ENCODE data around the gene TXN. TPM values are rescaled to one million over a fixed set of nuclear protein-coding genes. Genes with fewer than 3 reads are reported as not detected.

Gene TXN
- total and polyA plus RNA-seq, 2 of the 8 experiments (the other 6 are each of a cell fraction or from before 2014, with no cell fraction given): 297 to 419 TPM

DNA sequence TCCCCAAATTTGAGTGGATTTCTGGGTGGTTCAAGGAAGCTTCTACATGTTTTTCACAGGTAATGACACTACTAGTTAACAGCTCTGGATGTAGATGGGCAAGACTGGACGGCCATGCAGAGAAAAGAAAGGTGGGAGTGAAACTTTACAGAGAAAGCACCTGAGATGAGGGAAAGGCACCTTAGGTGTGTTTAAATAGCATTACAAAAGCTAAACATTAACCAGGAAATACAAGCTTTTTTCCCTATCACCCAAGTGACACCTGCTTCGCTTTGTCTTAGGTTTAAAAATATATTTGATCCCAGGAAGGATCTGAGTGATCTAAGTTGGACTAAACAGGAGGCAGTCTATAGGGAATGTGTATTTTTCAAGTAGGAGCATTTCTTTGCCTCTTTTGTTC, 56.7 kb downstream of the TXN start (continued):
- TF ChIP-seq KDM1A (IDR thresholded peaks at IDR 0.05; ENCODE audit: borderline replicate concordance, low read length) (no peak), CHD1 (IDR thresholded peaks at IDR 0.05; ENCODE audit: low read depth, low read length) (no peak), CHD7 (IDR thresholded peaks at IDR 0.05; ENCODE audit: insufficient replicate concordance, low read length) (no peak), EZH2 (IDR thresholded peaks at IDR 0.05; ENCODE audit: low read depth, low read length, severe bottlenecking) (no peak), CTBP2 (IDR thresholded peaks at IDR 0.05; ENCODE audit: borderline replicate concordance, insufficient read depth, insufficient read length, low read length) (no peak), HDAC2 (IDR thresholded peaks at IDR 0.05; ENCODE audit: borderline replicate concordance in 1 of 2, low read depth in 2 of 2, low read length in 2 of 2) (no peak)

Data from H1 (cell line).